ENCODE data around the gene GLRA1. TPM values are rescaled to one million over a fixed set of nuclear protein-coding genes. Genes with fewer than 3 reads are reported as not detected.
A peak's percentile ranks its signal among the peaks of the same experiment; 100 is the strongest.

The GLRA1 gene
- total RNA-seq, 1 donor from 2014 or later, result not detected

GRCh38 chr5:151775025-151775606 lies 149.5 kb downstream of the GLRA1 start:
- Mint-ChIP-seq H3K36me3 (peaks cover 13% of the 10 kb centered on the region), H3K27ac (peak overlapping the region; percentile 32), H3K4me1 (peaks cover 63% of the 10 kb centered on the region), H3K27me3 (ENCODE audit: low read depth) (no peaks in the 10 kb centered on the region), H3K9me3 (no peaks in the 10 kb centered on the region), H3K4me3 (peak overlapping the region; percentile 42)
- DNase-seq (ENCODE audit: low spot score in 2 of 2, unreplicated experiment in 2 of 2), result no peak
- no peak for TF ChIP-seq CTCF (IDR thresholded peaks at IDR 0.05; ENCODE audit: unreplicated experiment)

GRCh38 chr5:151773951-151774350 lies 150.7 kb downstream of the GLRA1 start:
- H3K36me3 Mint-ChIP-seq, result peaks cover 9% of the 10 kb centered on the region
- H3K4me3 Mint-ChIP-seq, result peak overlapping the region; percentile 81
- H3K27me3 Mint-ChIP-seq (ENCODE audit: low read depth), result no peaks in the 10 kb centered on the region
- peaks cover 54% of the 10 kb centered on the region for H3K4me1 Mint-ChIP-seq
- no peak for DNase-seq (ENCODE audit: low spot score in 2 of 2, unreplicated experiment in 2 of 2)
- peak overlapping the region; percentile 10 for H3K27ac Mint-ChIP-seq
- no peaks in the 10 kb centered on the region for H3K9me3 Mint-ChIP-seq
- TF ChIP-seq CTCF (IDR thresholded peaks at IDR 0.05; ENCODE audit: unreplicated experiment), result no peak

- Mint-ChIP-seq H3K27me3 (ENCODE audit: low read depth) (no peaks in the 10 kb centered on the region), H3K27ac (peak overlapping the region; percentile 44), H3K36me3 (peaks cover 7% of the 10 kb centered on the region), H3K4me3 (peak overlapping the region; percentile 81), H3K9me3 (no peaks in the 10 kb centered on the region), H3K4me1 (peaks cover 56% of the 10 kb centered on the region)
- TF ChIP-seq CTCF (IDR thresholded peaks at IDR 0.05; ENCODE audit: unreplicated experiment), result no peak
- DNase-seq (ENCODE audit: low spot score in 2 of 2, unreplicated experiment in 2 of 2), result no peak
Measured at GRCh38 chr5:151772846-151773561, 151.6 kb downstream of the GLRA1 start.

Other genes with a start within 250 kb of the GLRA1 start
- gene SPARC, start 237.9 kb downstream of the GLRA1 start, total RNA-seq, result 2,843 to 2,896 TPM (median 2,890 TPM) in 3 replicates
- 92.6 to 101 TPM (median 97.1 TPM) in 3 replicates for gene ATOX1, start 166.2 kb downstream of the GLRA1 start, total RNA-seq
- gene G3BP1, start 152.9 kb downstream of the GLRA1 start, total RNA-seq, result 211 to 224 TPM (median 223 TPM) in 3 replicates

All from mesothelial cell of epicardium (in vitro differentiated cells).